CD4-positive, alpha-beta T cell treated with Interleukin-6 at 100 ng/mL for 8 hours (primary cell): ENCODE measurements around the gene PJA2.

Experiments used
- DNase-seq: peaks from one replicate; pipeline ENCODE4 v3.0.0-alpha.2; 2020; ENCODE audit warnings: mixed read lengths, low spot score

PJA2 gene

DNA sequence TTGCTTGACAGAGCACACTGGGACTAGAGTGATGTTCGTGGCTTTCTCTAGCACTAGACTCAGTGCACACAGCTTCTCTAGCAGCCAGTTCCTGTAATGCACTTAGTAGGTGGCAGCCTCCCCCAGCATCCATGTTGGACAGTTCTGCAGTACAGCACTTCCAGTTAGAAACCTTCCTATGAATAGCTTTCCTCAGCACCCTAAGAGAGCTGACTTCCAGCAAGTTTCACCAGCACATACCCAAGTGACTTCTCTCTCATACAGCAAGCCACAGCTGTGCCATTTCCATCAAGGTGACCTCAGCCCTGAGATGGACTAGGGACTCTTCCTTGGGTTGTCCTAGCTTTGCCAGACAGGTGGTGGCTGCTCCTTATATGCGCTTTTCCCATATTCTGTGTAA, 60.4 kb downstream of the PJA2 start:
- DNase-seq, result no peak

DNA sequence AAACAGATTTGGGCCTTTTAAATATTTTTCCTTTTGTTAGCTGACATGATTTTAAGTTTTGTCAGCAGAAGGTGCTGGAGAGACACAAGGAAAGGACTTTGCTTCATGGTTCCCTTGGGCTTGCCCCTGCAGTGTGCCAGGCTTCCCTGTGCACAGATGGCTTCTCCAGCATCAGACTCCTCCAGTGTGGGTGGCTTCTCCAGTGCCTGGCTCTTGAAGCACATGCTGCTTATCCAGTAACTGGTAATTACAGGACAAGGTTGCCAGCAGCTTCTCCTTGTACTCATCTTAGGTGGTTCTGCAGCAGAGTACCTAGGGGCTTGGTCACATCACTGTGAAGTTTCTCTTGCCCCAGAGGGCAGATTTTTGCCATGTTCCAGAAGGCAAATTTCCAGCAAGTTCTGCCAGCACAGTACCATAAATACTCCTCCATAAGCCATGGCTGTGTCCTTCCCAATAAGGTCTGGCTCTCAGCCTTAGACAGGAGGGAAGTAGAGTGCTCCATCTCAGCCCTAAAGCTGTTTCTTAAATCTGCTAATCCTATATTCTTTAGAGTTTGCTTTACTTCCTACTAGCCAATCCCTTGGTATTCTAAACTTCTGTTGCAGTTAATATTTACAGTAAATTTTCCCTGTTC, 62.4 kb downstream of the PJA2 start:
- DNase-seq, result no peak

GRCh38 chr5:109345699-109346098, 64.1 kb downstream of the PJA2 start:
- DNase-seq, result no peak

DNA sequence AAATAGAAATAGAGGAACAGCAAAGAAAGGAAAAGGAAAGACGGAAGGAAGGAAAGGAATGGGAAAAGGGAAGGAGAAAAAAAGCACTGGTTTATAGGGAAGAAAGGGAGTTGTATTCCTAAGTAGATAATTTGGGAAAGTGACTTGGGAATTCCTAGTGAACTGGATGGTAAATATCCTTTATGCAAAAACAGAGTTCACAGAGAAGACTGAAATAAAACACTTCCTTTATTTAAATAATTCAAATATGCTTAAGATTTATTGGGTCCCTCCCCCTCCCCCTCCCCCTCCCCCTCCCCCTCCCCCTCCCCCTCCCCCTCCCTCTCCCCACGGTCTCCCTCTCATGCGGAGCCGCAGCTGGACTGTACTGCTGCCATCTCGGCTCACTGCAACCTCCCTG, 69.4 kb downstream of the PJA2 start:
- no peak for DNase-seq

- DNase-seq, result no peak
These were observed 74.7 kb downstream of the PJA2 start for GRCh38 chr5:109335114-109335513.

GRCh38 chr5:109334056-109334455, 75.7 kb downstream of the PJA2 start:
- no peak for DNase-seq

GRCh38 chr5:109329333-109330237, 80.2 kb downstream of the PJA2 start:
- DNase-seq, result no peak

DNA sequence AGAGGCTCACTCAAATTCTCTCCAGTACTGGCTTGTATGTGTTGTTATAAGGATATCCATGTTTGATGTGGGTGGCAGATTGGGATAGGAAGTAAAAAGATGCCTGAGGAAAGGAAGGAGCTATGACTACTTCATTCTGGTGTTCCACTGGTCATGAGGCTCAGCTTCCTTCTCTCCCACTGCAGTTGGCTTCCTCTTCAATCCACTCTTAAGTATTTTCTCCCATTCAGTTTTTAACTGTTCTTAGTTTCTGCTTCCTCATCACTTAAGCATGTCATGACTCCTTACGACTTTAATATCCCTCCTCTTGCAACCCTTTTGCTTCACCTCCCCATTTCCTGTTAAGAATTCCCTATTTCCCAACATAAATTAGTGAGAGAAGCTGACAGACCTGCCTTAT, 81.1 kb downstream of the PJA2 start:
- no peak for DNase-seq

- DNase-seq, result no peak
These were observed 82.2 kb downstream of the PJA2 start for GRCh38 chr5:109327570-109327969.

DNA sequence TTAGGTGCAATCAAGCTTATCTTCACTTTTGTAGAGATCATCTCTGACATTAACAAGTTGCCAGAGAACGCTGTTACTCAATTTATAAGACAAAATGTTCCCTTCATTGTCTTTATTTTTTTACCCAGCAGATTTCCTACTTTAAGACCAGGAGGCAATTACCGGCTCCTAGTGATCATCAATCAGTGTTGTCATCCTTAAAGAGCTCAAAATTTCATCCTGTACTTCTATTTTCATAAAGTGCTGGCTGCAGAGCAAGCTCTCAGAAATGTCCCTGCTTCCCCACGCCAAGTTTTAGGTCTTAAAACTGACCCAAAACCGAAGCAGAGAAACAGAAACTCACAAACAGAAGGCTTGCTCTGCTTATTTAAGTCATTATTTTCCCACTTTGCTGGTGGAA, 82.9 kb downstream of the PJA2 start:
- no peak for DNase-seq

GRCh38 chr5:109325456-109325855, 84.3 kb downstream of the PJA2 start:
- DNase-seq, result no peak

- no peak for DNase-seq
These were observed 84.8 kb downstream of the PJA2 start for GRCh38 chr5:109324931-109325330.

- DNase-seq, result no peak
These were observed 85.4 kb downstream of the PJA2 start for GRCh38 chr5:109324351-109324750.

DNA sequence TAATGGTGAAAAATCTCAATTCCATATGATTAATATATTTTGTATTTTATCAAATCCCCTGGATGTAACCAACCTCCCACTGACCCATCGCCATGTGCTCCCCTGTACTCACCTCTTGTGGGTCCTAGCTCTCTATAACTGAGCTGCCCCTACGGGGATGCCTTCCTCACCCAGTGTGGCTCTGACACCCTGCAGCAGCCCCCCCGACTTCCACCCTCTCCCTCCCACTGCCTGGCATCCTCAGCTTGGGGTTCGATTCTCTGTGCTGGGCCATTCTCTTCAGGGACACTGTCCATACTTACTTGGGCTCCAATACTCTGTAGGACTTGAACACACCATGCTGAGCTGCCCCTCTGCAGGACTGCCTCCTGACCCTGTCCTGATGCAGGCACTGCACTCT, 87.1 kb downstream of the PJA2 start:
- DNase-seq, result no peak

- no peak for DNase-seq
These were observed 90.4 kb downstream of the PJA2 start for GRCh38 chr5:109319351-109319750.

DNA sequence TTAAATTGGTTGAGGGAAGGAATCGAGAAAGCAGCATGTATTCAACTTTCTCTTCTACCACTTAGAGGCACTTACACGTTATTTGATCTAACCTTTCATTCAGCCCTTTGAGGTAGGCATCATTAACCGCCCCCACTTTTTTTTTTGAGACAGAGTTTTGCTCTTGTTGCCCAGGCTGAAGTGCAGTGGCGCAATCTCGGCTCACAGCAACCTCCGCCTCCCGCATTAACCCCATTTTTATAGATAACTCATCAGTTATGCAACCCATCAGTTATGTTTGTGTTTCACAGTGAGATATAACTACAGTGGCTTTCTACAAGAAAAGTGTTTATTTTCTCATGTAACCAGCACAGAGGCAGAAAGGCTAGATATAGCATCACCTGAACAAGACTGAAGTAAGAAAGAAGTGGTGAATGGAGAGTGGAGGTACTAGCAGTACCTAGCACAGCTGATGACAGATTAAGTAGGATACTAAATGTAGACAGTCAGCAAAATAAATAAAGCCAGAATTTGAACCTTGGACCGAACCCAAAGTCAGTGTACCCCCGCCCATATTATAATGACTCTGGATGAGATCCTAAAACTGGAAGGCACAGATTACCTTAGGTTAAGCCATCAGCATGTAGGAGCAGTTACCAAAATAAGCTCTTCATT, 91.2 kb downstream of the PJA2 start:
- DNase-seq, result no peak

DNA sequence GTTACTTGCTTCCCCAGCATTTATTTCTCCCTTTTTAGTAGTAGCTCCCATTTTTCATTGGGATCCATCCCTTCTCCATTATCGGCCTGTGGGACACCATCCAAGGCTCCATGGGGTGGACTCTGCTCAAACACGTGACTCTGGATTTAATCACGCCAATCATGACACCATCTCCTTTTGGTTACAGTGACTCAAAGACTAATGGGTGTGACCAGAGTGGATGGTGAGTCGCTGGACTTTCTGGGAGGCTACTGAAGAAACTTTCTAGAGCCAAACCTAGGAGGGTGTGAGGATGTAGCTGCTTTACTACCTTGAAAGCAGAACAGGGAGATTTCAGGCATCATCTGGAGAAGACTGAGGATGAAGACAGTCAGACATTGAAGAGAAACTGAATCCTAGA, 93.1 kb downstream of the PJA2 start:
- DNase-seq, result no peak

- DNase-seq, result no peak
These were observed 94.5 kb downstream of the PJA2 start for GRCh38 chr5:109315245-109315644.

GRCh38 chr5:109313127-109313526, 96.6 kb downstream of the PJA2 start:
- no peak for DNase-seq

- no peak for DNase-seq
These were observed 97.1 kb downstream of the PJA2 start for GRCh38 chr5:109312695-109313094.

DNA sequence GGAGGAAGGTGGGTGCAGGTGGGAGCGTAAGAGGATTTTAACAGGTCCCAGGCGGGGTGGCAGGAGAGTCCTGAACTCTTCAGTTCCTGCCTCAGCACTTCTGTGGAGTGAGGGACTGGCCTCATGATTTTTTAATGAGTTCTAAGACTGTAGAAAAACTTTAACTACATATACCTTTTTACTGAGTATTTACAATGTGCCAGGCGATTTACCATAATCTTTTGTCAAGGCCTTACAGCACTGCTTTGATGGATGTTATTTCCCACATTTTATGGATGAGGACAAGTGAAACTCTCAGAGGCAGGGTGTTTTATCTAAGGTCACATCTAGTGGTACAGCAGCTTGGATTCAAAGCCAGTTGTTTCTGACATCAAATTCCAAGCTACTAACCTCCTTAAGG, 99.5 kb downstream of the PJA2 start:
- DNase-seq, result no peak

DNA sequence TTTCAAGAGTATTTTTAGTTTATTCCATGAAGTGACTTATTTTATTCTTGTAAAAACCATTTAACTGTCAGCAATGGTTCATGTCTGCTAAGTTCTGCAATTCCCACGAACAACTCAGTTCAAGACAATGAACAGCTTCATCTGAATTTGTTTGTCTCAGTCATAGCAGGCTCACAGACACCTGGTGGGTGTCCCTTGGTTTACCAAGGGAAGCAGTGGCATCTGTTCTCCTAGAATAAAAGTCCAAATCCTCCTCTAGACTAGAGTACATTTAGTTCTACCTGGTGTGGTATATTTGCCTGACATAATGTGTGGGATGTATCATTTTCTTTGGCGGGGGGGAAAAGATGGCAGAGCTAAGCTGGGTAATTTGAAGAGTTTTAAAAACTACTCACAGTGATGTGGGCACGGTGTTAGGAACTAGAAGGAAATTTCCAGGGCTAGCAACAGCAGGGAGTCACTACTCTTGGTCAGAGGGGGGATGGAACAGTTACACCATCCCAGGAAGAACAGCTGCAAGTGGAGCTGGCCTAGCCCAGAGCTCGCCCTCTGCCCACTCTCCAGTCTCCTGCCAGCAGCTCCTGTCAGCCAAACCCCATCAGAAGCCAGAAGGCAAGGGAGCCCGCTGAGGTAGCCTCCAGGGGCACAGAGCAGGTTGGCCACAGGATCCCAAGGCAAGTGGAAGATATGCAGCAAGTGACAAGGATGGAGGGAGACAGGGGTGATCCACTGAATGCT, 100.3 kb downstream of the PJA2 start:
- DNase-seq, result no peak
